Measurements from ENCODE around the gene COL4A2.

- TF ChIP-seq CTCF (IDR thresholded peaks at IDR 0.05) (no peak), POLR2A (IDR thresholded peaks at IDR 0.05) (no peak)
Measured at GRCh38 chr13:110511509-110512181, 204.6 kb downstream of the COL4A2 start.
